Parathyroid adenoma (tissue), 2 donors: ENCODE results near the gene ABHD12.

Experiments
- H2AFZ ChIP-seq: fragments of 300-600 bp; sonication (generic); one replicate; pipeline ENCODE4 v1.7.0; 2017; ENCODE audit warnings: antibody characterized with exemption, mild to moderate bottlenecking
- H3K27ac ChIP-seq: fragments of 300-600 bp; sonication (generic); one replicate; pipeline ENCODE4 v1.7.0; 2017
- H3K27me3 ChIP-seq: fragments of 300-600 bp; sonication (generic); one replicate; pipeline ENCODE4 v1.7.0; 2017; ENCODE audit warnings: low read length; ENCODE audit not compliant: control insufficient read depth, insufficient read depth
- H3K36me3 ChIP-seq: fragments of 300-600 bp; sonication (generic); one replicate; pipeline ENCODE4 v1.7.0; 2017; ENCODE audit warnings: low read length; ENCODE audit not compliant: control insufficient read depth, insufficient read depth
- H3K4me1 ChIP-seq: fragments of 300-600 bp; sonication (generic); one replicate; pipeline ENCODE4 v1.7.0; 2017; ENCODE audit warnings: control low read depth
- H3K4me2 ChIP-seq: fragments of 300-600 bp; sonication (generic); one replicate; pipeline ENCODE4 v1.7.0; 2017; ENCODE audit warnings: low read length
- H3K4me3 ChIP-seq: fragments of 300-600 bp; sonication (generic); one replicate; pipeline ENCODE4 v1.7.0; 2017; ENCODE audit warnings: low read depth, low read length
- H3K79me2 ChIP-seq: fragments of 300-600 bp; sonication (generic); one replicate; pipeline ENCODE4 v1.7.0; 2017; ENCODE audit warnings: control low read depth
- H3K9ac ChIP-seq: fragments of 300-600 bp; sonication (generic); one replicate; pipeline ENCODE4 v1.7.0; 2017; ENCODE audit warnings: mild to moderate bottlenecking
- H3K9me3 ChIP-seq: fragments of 300-600 bp; sonication (generic); one replicate; pipeline ENCODE4 v1.7.0; 2017; ENCODE audit warnings: low read length; ENCODE audit not compliant: control insufficient read depth
- TF ChIP-seq, protein P1 (sequence below): fragments of 300-600 bp; sonication (generic); IDR thresholded peaks from one replicate; pipeline ENCODE4 v1.7.0; 2017; ENCODE audit warnings: antibody characterized with exemption, mild to moderate bottlenecking
- donor health status: primary hyperparathyroidism.

The ABHD12 gene

DNA sequence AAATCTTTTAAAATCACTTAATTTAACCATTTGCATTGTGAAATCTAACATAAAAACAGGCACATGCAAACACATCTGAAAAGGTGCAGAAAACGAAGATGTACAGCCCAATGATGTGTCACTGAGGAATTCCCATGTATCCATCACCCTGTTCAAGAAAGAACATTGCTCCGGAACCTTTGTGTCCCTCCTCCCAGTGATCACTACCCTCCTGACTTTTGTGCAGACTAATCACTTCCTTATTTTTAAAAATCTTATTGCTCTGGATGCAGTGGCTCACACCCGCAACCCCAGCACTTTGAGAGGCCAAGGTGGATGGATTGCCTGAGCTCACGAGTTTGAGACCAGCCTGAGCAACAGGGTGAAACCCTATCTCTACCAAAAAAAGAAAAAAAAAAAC lies 31.4 kb upstream of the ABHD12 start:
- Histone ChIP-seq H3K4me3 (no peak overlapping the region), H3K27me3 (no peaks in the 10 kb centered on the region), H3K4me1 (no peaks in the 10 kb centered on the region), H3K27ac (no peak overlapping the region), H3K36me3 (no peaks in the 10 kb centered on the region), H3K9me3 (no peaks in the 10 kb centered on the region), H3K79me2 (no peaks in the 10 kb centered on the region), H3K4me2 (no peak overlapping the region), H2AFZ (no peak overlapping the region), H3K9ac (no peak overlapping the region)
- TF ChIP-seq, protein P1, sequence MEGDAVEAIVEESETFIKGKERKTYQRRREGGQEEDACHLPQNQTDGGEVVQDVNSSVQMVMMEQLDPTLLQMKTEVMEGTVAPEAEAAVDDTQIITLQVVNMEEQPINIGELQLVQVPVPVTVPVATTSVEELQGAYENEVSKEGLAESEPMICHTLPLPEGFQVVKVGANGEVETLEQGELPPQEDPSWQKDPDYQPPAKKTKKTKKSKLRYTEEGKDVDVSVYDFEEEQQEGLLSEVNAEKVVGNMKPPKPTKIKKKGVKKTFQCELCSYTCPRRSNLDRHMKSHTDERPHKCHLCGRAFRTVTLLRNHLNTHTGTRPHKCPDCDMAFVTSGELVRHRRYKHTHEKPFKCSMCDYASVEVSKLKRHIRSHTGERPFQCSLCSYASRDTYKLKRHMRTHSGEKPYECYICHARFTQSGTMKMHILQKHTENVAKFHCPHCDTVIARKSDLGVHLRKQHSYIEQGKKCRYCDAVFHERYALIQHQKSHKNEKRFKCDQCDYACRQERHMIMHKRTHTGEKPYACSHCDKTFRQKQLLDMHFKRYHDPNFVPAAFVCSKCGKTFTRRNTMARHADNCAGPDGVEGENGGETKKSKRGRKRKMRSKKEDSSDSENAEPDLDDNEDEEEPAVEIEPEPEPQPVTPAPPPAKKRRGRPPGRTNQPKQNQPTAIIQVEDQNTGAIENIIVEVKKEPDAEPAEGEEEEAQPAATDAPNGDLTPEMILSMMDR: no peak

DNA sequence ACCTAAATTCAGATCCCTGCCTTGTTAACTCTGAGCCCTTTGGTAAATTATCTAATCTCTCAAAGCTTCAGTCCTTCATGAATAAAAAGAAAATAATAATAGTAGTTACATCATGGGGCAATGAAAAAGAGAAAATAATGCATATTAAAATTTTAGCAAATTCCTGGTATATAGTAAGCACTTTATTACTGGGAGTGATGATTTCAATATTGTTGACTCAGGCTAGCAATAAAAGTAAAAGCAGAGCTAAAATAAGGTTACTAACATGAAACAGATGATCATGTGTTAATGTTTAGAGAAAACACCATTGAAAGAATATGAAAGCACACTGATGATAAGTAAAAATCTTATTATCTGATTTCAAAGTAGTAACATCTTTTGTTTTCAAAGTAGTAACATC lies 30.5 kb upstream of the ABHD12 start:
- H3K4me1 ChIP-seq: no peaks in the 10 kb centered on the region
- no peak overlapping the region for H2AFZ ChIP-seq
- TF ChIP-seq, protein P1: no peak
- H3K79me2 ChIP-seq: no peaks in the 10 kb centered on the region
- no peaks in the 10 kb centered on the region for H3K27me3 ChIP-seq
- no peaks in the 10 kb centered on the region for H3K36me3 ChIP-seq
- H3K9me3 ChIP-seq: no peaks in the 10 kb centered on the region
- no peak overlapping the region for H3K27ac ChIP-seq
- no peak overlapping the region for H3K9ac ChIP-seq
- no peak overlapping the region for H3K4me3 ChIP-seq
- H3K4me2 ChIP-seq: no peak overlapping the region

DNA sequence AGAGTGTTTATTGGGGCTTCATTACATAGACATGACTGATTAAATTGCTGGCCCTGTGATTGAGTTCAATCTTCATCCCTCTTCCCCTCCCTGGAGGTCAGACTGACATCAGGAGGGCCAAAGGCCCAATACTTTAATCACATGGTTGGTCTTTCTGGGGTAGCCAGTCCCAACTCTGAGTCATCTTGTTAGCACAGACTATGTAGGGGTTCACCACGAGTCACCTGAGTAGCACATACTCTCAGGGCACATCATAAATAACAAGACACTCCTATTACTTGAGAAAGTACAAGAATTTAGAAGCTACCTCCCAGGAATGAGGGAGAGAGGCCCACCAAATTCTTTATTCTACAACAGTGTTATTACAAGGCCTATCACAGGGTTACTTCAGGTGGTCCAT lies 28.1 kb upstream of the ABHD12 start:
- H3K27me3 ChIP-seq: no peaks in the 10 kb centered on the region
- no peak overlapping the region for H3K4me3 ChIP-seq
- H3K36me3 ChIP-seq: no peaks in the 10 kb centered on the region
- no peak overlapping the region for H3K4me2 ChIP-seq
- no peaks in the 10 kb centered on the region for H3K79me2 ChIP-seq
- no peak overlapping the region for H2AFZ ChIP-seq
- no peak overlapping the region for H3K27ac ChIP-seq
- no peaks in the 10 kb centered on the region for H3K9me3 ChIP-seq
- TF ChIP-seq, protein P1: no peak
- no peaks in the 10 kb centered on the region for H3K4me1 ChIP-seq
- no peak overlapping the region for H3K9ac ChIP-seq

DNA sequence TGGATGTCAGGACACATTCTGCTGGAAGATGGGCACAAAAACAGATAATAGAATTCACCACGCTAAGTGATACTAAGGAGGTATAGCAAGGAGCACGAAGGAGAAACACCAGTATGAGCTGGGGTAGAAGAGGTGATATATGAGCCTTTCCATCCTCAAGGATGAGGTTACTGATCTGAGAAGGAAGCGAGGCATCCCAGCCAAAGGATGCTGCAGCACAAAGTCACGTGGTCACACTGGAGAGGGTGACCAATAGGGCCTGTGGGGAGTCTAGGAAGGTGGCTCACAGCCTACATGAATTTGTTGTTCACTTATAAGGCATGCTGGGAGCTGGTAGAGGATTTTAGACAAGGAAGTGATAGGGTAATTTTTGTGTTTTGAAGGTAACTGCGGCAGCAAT lies 18.3 kb upstream of the ABHD12 start:
- TF ChIP-seq, protein P1: no peak
- Histone ChIP-seq H2AFZ (no peak overlapping the region), H3K27me3 (no peaks in the 10 kb centered on the region), H3K36me3 (no peaks in the 10 kb centered on the region), H3K4me2 (no peak overlapping the region), H3K9me3 (no peaks in the 10 kb centered on the region), H3K27ac (no peak overlapping the region), H3K4me1 (peaks cover 7% of the 10 kb centered on the region), H3K79me2 (no peaks in the 10 kb centered on the region), H3K9ac (no peak overlapping the region), H3K4me3 (no peak overlapping the region)

DNA sequence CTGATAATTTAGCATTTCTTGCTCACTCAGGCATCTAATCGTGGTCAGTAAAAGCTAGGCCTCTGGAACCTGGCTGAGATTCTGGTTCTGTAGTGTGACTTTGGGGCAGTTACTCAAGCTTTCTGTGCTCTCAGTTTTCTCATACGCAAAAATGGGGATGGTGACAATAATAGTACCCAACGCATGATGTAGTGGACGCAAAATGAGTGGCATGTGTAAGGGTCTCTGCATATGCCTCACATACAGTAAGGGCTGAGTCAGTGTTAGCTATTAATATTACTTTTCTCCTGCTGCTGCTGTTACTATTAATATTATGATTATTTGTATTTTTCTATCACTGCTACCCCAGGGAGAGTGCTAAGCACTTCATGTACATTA lies 17.5 kb upstream of the ABHD12 start:
- Histone ChIP-seq H3K27ac (no peak overlapping the region), H3K4me2 (peak overlapping the region; percentile 95), H3K4me3 (peak overlapping the region; percentile 73), H3K9ac (no peak overlapping the region), H3K27me3 (no peaks in the 10 kb centered on the region), H3K9me3 (no peaks in the 10 kb centered on the region), H2AFZ (peak overlapping the region; percentile 80), H3K79me2 (no peaks in the 10 kb centered on the region), H3K36me3 (no peaks in the 10 kb centered on the region), H3K4me1 (peaks cover 7% of the 10 kb centered on the region)
- TF ChIP-seq, protein P1: no peak
